ENCODE results near the gene ATG4C.
"Not testable (repeated sequence)": the region's sequence is repeated elsewhere in the genome, so short reads cannot be mapped to it uniquely, and the experiment has no call there.

DNA sequence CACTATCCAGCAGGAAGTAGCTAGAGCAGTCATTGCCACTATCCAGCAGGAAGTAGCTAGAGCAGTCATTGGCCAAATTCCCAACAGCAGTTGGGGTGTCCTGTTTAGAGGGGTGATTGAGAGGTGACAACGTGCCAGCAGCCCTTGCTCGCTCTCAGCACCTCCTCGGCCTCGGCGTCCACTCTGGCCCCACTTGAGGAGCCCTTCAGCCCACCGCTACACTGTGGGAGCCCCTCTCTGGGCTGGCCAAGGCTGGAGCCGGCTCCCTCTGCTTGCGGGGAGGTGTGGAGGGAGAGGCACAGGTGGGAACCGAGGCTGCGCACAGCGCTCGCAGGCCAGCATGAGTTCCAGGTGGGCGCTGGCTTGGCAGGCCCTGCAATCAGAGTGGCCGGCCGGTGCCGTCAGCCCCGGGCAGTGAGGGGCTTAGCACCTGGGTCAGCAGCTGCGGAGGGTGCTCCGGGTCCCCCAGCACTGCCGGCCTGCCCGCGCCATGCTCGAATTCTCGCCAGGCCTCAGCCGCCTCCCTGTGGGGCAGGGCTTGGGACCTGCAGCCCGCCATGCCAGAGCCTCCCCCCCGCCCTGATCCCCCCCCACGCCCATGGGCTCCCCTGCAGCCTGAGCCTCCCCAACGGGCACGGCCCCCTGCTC lies 22.6 kb upstream of the ATG4C start:
- TF ChIP-seq, protein P1, sequence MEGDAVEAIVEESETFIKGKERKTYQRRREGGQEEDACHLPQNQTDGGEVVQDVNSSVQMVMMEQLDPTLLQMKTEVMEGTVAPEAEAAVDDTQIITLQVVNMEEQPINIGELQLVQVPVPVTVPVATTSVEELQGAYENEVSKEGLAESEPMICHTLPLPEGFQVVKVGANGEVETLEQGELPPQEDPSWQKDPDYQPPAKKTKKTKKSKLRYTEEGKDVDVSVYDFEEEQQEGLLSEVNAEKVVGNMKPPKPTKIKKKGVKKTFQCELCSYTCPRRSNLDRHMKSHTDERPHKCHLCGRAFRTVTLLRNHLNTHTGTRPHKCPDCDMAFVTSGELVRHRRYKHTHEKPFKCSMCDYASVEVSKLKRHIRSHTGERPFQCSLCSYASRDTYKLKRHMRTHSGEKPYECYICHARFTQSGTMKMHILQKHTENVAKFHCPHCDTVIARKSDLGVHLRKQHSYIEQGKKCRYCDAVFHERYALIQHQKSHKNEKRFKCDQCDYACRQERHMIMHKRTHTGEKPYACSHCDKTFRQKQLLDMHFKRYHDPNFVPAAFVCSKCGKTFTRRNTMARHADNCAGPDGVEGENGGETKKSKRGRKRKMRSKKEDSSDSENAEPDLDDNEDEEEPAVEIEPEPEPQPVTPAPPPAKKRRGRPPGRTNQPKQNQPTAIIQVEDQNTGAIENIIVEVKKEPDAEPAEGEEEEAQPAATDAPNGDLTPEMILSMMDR (IDR thresholded peaks at IDR 0.05), result not testable (repeated sequence)
- TF ChIP-seq EP300 (IDR thresholded peaks at IDR 0.05), result not testable (repeated sequence)

Data from ovary (tissue), 3 donors.